ENCODE measurements around the gene ARHGEF5.

DNA sequence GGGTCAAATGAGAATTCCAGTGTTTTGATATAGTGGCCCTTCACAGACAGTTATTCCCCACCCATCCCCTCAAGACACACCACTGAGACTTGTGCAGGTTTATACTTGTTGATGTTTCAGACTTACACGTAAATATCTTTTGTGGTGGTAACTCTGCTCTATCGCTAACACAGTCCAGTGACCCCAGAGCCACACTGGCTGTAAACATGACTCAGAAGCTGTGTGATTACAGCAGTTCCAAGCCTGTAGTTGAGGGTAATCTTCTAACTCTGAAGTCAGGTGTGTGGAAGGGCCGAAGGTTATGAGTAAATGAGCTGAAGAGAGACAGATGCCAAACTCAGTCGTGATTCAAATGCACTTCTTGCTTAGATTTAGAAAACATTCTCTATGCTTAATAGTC lies 28.9 kb downstream of the ARHGEF5 start:
- TF ChIP-seq, protein P1, sequence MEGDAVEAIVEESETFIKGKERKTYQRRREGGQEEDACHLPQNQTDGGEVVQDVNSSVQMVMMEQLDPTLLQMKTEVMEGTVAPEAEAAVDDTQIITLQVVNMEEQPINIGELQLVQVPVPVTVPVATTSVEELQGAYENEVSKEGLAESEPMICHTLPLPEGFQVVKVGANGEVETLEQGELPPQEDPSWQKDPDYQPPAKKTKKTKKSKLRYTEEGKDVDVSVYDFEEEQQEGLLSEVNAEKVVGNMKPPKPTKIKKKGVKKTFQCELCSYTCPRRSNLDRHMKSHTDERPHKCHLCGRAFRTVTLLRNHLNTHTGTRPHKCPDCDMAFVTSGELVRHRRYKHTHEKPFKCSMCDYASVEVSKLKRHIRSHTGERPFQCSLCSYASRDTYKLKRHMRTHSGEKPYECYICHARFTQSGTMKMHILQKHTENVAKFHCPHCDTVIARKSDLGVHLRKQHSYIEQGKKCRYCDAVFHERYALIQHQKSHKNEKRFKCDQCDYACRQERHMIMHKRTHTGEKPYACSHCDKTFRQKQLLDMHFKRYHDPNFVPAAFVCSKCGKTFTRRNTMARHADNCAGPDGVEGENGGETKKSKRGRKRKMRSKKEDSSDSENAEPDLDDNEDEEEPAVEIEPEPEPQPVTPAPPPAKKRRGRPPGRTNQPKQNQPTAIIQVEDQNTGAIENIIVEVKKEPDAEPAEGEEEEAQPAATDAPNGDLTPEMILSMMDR (conservative IDR thresholded peaks at IDR 0.05; ENCODE audit: low read depth in 2 of 2): no peak
- TF ChIP-seq STAT1 (IDR thresholded peaks at IDR 0.05; ENCODE audit: unreplicated experiment): no peak
- no peak for TF ChIP-seq EZH2 (IDR thresholded peaks at IDR 0.05; ENCODE audit: low read depth, unreplicated experiment)
- TF ChIP-seq CREB1 (CRISPR knock-in tag; IDR thresholded peaks at IDR 0.05; ENCODE audit: low read depth): no peak
- no peak for TF ChIP-seq JUNB (IDR thresholded peaks at IDR 0.05; ENCODE audit: unreplicated experiment)
- TF ChIP-seq, protein P2, sequence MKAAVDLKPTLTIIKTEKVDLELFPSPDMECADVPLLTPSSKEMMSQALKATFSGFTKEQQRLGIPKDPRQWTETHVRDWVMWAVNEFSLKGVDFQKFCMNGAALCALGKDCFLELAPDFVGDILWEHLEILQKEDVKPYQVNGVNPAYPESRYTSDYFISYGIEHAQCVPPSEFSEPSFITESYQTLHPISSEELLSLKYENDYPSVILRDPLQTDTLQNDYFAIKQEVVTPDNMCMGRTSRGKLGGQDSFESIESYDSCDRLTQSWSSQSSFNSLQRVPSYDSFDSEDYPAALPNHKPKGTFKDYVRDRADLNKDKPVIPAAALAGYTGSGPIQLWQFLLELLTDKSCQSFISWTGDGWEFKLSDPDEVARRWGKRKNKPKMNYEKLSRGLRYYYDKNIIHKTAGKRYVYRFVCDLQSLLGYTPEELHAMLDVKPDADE (IDR thresholded peaks at IDR 0.05): no peak
- TF ChIP-seq, protein P3, sequence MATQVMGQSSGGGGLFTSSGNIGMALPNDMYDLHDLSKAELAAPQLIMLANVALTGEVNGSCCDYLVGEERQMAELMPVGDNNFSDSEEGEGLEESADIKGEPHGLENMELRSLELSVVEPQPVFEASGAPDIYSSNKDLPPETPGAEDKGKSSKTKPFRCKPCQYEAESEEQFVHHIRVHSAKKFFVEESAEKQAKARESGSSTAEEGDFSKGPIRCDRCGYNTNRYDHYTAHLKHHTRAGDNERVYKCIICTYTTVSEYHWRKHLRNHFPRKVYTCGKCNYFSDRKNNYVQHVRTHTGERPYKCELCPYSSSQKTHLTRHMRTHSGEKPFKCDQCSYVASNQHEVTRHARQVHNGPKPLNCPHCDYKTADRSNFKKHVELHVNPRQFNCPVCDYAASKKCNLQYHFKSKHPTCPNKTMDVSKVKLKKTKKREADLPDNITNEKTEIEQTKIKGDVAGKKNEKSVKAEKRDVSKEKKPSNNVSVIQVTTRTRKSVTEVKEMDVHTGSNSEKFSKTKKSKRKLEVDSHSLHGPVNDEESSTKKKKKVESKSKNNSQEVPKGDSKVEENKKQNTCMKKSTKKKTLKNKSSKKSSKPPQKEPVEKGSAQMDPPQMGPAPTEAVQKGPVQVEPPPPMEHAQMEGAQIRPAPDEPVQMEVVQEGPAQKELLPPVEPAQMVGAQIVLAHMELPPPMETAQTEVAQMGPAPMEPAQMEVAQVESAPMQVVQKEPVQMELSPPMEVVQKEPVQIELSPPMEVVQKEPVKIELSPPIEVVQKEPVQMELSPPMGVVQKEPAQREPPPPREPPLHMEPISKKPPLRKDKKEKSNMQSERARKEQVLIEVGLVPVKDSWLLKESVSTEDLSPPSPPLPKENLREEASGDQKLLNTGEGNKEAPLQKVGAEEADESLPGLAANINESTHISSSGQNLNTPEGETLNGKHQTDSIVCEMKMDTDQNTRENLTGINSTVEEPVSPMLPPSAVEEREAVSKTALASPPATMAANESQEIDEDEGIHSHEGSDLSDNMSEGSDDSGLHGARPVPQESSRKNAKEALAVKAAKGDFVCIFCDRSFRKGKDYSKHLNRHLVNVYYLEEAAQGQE (IDR thresholded peaks at IDR 0.05; ENCODE audit: unreplicated experiment): no peak

Data from GM23338 (cell line).